Endothelial cell of umbilical vein (primary cell): ENCODE measurements around the gene ZNF146. TPM values are rescaled to one million over a fixed set of nuclear protein-coding genes. Genes with fewer than 3 reads are reported as not detected.

Experiments used
- BruUV-seq: library from RNA; stranded (reverse); fragments of 400-500 nt; replicated peaks from 2 replicates; lab custom pipeline; 2021; lab: Mats Ljungman, UMichigan
- CTCF ChIA-PET: fragments of 300-600, 350-600 bp; sonication (Branson Sonifier 250); formaldehyde crosslinking; loops from one replicate; lab custom pipeline; 2021; ENCODE audit warnings: antibody characterized with exemption, inconsistent platforms; lab: Charles Lee
- POLR2A ChIA-PET: fragments of 300-600, 350-600 bp; sonication (Branson Sonifier 250); formaldehyde crosslinking; loops from one replicate; lab custom pipeline; 2021; ENCODE audit warnings: antibody characterized with exemption, inconsistent platforms; lab: Charles Lee
- DNase-seq: peaks from one replicate; pipeline ENCODE4 v3.0.0-alpha.2; 2011; ENCODE audit warnings: low read depth, low spot score
- FAIRE-seq: peaks from 2 replicates; lab custom pipeline; 2011; peaks lifted over from hg19 to GRCh38; lab: Jason Lieb, UNC
- H2AFZ ChIP-seq: 2 replicates; pipeline ENCODE4 v1.6.0; 2012; ENCODE audit warnings: low read depth, low read length, control low read depth, inconsistent platforms
- H3K27ac ChIP-seq: 2 replicates; pipeline ENCODE4 v1.5.1; 2011; ENCODE audit warnings: low read depth, mild to moderate bottlenecking, control low read depth, low read length, moderate library complexity; ENCODE audit not compliant: insufficient read depth
- H3K27me3 ChIP-seq, 2 experiments: 2 replicates each; pipeline versions ENCODE4 v1.6.0 to v1.6.1; 2011; ENCODE audit warnings: low read length in 2 of 2, mixed read lengths in 1 of 2; ENCODE audit not compliant: control insufficient read depth in 2 of 2, insufficient read depth in 2 of 2
- H3K36me3 ChIP-seq, 2 experiments: 2 replicates in 1 of 2; 3 replicates in 1 of 2; pipeline ENCODE4 v1.5.1; 2011; ENCODE audit warnings: low read length in 2 of 2, mild to moderate bottlenecking in 1 of 2, moderate library complexity in 1 of 2; ENCODE audit not compliant: control insufficient read depth in 2 of 2, insufficient read depth in 2 of 2; ENCODE audit errors: extremely low read depth in 1 of 2
- H3K4me1 ChIP-seq: 3 replicates; pipeline ENCODE4 v1.5.1; 2011; ENCODE audit warnings: mild to moderate bottlenecking, low read length; ENCODE audit not compliant: control insufficient read depth, insufficient read depth; ENCODE audit errors: extremely low read depth
- H3K4me2 ChIP-seq: 2 replicates; pipeline ENCODE4 v1.6.1; 2011; ENCODE audit warnings: low read length, control low read depth, mixed read lengths; ENCODE audit not compliant: insufficient read depth
- H3K4me3 ChIP-seq, 3 experiments: fragments of 200-600 bp in 1 of 3; sonication (generic), shearing (Covaris generic) in 1 of 3; replicated peaks in 1 of 3; 2 replicates each; pipeline ENCODE4 v1.5.1; 2011 to 2016; ENCODE audit warnings: control low read depth in 3 of 3, low read length in 3 of 3, mild to moderate bottlenecking in 2 of 3, inconsistent platforms in 1 of 3, low read depth in 1 of 3, moderate library complexity in 1 of 3; ENCODE audit not compliant: insufficient read depth in 1 of 3
- H3K79me2 ChIP-seq: 2 replicates; pipeline ENCODE4 v1.6.0; 2012; ENCODE audit warnings: low read length, inconsistent platforms; ENCODE audit not compliant: control insufficient read depth, insufficient read depth
- H3K9ac ChIP-seq: replicated peaks from 2 replicates; pipeline ENCODE3; 2011; ENCODE audit warnings: low read length, control low read depth; ENCODE audit not compliant: insufficient read depth; ENCODE audit errors: extremely low read depth
- H3K9me1 ChIP-seq: replicated peaks from 3 replicates; pipeline ENCODE4 v1.6.0; 2011; ENCODE audit warnings: mild to moderate bottlenecking, low read length; ENCODE audit not compliant: control insufficient read depth, insufficient read depth; ENCODE audit errors: extremely low read depth
- H3K9me3 ChIP-seq: replicated peaks from 2 replicates; pipeline ENCODE4 v1.5.1; 2012; ENCODE audit warnings: low read length, inconsistent platforms; ENCODE audit not compliant: control insufficient read depth, insufficient read depth
- H4K20me1 ChIP-seq: replicated peaks from 2 replicates; pipeline ENCODE3; 2011; ENCODE audit warnings: mild to moderate bottlenecking, low read length; ENCODE audit not compliant: control insufficient read depth, insufficient read depth; ENCODE audit errors: extremely low read depth
- EZH2 ChIP-seq: IDR thresholded peaks from 2 replicates; pipeline ENCODE4 v1.6.1; 2012; ENCODE audit warnings: borderline replicate concordance, low read depth, mild to moderate bottlenecking, moderate library complexity, low read length, inconsistent platforms; ENCODE audit not compliant: severe bottlenecking
- FOS ChIP-seq: IDR thresholded peaks from 2 replicates; pipeline ENCODE4 v1.6.1; 2011; ENCODE audit warnings: mild to moderate bottlenecking, low read length, moderate library complexity, borderline replicate concordance; ENCODE audit not compliant: insufficient read depth
- GATA2 ChIP-seq: IDR thresholded peaks from 2 replicates; pipeline ENCODE4 v1.7.0; 2011; ENCODE audit warnings: low read depth, mild to moderate bottlenecking, moderate library complexity, mixed read lengths, low read length; ENCODE audit not compliant: insufficient read length, insufficient read depth
- JUN ChIP-seq: IDR thresholded peaks from 2 replicates; pipeline ENCODE4 v1.6.1; 2011; ENCODE audit warnings: borderline replicate concordance, low read depth; ENCODE audit not compliant: insufficient read length, insufficient read depth
- MYC ChIP-seq: IDR thresholded peaks from one replicate; pipeline ENCODE4 v1.6.1; 2011; ENCODE audit warnings: mild to moderate bottlenecking, low read depth, low read length
- POLR2A ChIP-seq: IDR thresholded peaks from 2 replicates; pipeline ENCODE4 v1.6.1; 2012; ENCODE audit warnings: low read depth, mild to moderate bottlenecking, control low read depth, low read length
- POLR2AphosphoS5 ChIP-seq: IDR thresholded peaks from 2 replicates; pipeline ENCODE4 v1.6.1; 2012; ENCODE audit warnings: low read depth, mild to moderate bottlenecking, control low read depth, low read length, moderate library complexity; ENCODE audit not compliant: insufficient read depth
- dilution Hi-C: fragments of 300-500 bp; cut with MboI; formaldehyde crosslinking; loops from one replicate; pipeline ENCODE4 v1.15.0; 2019; ENCODE audit warnings: low sequenced_read_pairs; ENCODE audit not compliant: extremely low pct_ligation_motif_present
- intact Hi-C: fragments of 100-400 bp; cut with micrococcal nuclease; formaldehyde crosslinking; loops from one replicate; pipeline ENCODE4 v1.10.0; 2022
- polyA plus RNA-seq, 4 experiments: library from polyadenylated mRNA; depleted of rRNA in 3 of 4; stranded (reverse) in 3 of 4; unstranded in 1 of 4; fragments of >200 nt; gene quantifications; 2 replicates each; pipeline versions ENCODE4 v1.2.1 to v1.2.3, GENCODE V29; 2011 to 2012; ENCODE audit warnings: missing spikeins in 1 of 4
- total RNA-seq: library from RNA; stranded (reverse); gene quantifications from 2 replicates; pipeline ENCODE4 v1.2.3, GENCODE V29; 2021
- TF ChIP-seq, protein P1 (sequence below), 2 donors: IDR thresholded peaks; 1 replicate in 1 of 2; 2 replicates in 1 of 2; pipeline ENCODE4 v1.5.1; 2011; ENCODE audit warnings: low read length in 2 of 2, mild to moderate bottlenecking in 2 of 2, moderate library complexity in 2 of 2, control low read depth in 1 of 2, inconsistent platforms in 1 of 2, low read depth in 1 of 2; ENCODE audit not compliant: insufficient read depth in 1 of 2; ENCODE audit errors: extremely low read depth in 1 of 2
- TF ChIP-seq, protein P2 (sequence below): IDR thresholded peaks from 2 replicates; pipeline ENCODE4 v1.6.1; 2011; ENCODE audit not compliant: insufficient read depth, insufficient read length

ZNF146 gene
- total and polyA plus RNA-seq, 2 donors (not counting 3 experiments of a cell fraction or from before 2014, with no cell fraction given): 17.8 to 63.3 TPM

DNA sequence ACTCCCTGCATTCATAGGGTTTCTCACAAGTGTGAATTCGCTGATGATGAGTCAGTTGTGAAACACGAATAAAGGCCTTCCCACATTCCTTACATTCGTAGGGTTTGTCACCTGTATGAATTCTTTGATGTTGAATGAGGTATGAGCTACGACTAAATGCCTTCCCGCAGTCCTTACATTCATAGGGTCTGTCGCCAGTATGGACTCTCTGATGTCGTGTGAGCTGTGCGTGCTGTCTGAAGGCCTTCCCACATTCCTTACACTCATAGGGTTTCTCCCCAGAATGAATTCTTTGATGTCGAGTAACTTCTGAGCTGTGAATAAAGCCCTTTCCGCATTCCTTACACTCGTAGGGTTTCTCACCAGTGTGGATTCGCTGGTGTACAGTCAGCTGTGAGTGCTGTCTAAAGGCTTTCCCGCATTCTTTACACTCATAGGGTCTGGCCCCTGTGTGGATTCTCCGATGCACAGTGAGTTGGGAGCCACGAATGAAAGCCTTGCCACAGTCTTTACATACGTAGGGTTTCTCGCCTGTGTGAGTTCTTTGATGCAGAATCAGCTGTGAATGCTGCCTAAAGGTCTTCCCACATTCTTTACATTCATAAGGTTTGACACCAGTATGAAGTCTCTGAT lies 32.2 kb upstream of the ZNF146 start:
- no peaks in the 10 kb centered on the region for H4K20me1 ChIP-seq
- BruUV-seq: no TSS peak
- dilution Hi-C loops: no loop called here
- no peak overlapping the region for H3K4me3 ChIP-seq
- no peaks in the 10 kb centered on the region for H3K79me2 ChIP-seq
- ChIA-PET POLR2A (no interaction called here), CTCF (no interaction called here)
- no peak for FAIRE-seq
- no peaks in the 10 kb centered on the region for H3K4me1 ChIP-seq
- no peak overlapping the region for H3K9ac ChIP-seq
- no peak for DNase-seq
- H2AFZ ChIP-seq: no peak overlapping the region
- no peaks in the 10 kb centered on the region for H3K9me3 ChIP-seq
- no peaks in the 10 kb centered on the region for H3K36me3 ChIP-seq
- intact Hi-C loops: no loop called here
- TF ChIP-seq JUN: no peak
- TF ChIP-seq FOS: no peak
- no peak for TF ChIP-seq POLR2AphosphoS5
- no peak for TF ChIP-seq POLR2A
- no peak for TF ChIP-seq GATA2
- TF ChIP-seq, protein P1, sequence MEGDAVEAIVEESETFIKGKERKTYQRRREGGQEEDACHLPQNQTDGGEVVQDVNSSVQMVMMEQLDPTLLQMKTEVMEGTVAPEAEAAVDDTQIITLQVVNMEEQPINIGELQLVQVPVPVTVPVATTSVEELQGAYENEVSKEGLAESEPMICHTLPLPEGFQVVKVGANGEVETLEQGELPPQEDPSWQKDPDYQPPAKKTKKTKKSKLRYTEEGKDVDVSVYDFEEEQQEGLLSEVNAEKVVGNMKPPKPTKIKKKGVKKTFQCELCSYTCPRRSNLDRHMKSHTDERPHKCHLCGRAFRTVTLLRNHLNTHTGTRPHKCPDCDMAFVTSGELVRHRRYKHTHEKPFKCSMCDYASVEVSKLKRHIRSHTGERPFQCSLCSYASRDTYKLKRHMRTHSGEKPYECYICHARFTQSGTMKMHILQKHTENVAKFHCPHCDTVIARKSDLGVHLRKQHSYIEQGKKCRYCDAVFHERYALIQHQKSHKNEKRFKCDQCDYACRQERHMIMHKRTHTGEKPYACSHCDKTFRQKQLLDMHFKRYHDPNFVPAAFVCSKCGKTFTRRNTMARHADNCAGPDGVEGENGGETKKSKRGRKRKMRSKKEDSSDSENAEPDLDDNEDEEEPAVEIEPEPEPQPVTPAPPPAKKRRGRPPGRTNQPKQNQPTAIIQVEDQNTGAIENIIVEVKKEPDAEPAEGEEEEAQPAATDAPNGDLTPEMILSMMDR (IDR thresholded peaks at IDR 0.05; ENCODE audit: extremely low read depth in 1 of 2, insufficient read depth in 1 of 2, low read depth in 1 of 2, low read length in 2 of 2): no peak
- TF ChIP-seq EZH2: no peak
- TF ChIP-seq MYC: no peak
- TF ChIP-seq, protein P2, sequence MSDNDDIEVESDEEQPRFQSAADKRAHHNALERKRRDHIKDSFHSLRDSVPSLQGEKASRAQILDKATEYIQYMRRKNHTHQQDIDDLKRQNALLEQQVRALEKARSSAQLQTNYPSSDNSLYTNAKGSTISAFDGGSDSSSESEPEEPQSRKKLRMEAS: no peak
- H3K4me2 ChIP-seq: no peak overlapping the region
- H3K27me3 ChIP-seq: no peaks in the 10 kb centered on the region
- no peaks in the 10 kb centered on the region for H3K9me1 ChIP-seq
- no peak overlapping the region for H3K27ac ChIP-seq
